GM18873 (cell line): ENCODE data around the gene PTRH2.
"Not testable (repeated sequence)": the region's sequence is repeated elsewhere in the genome, so short reads cannot be mapped to it uniquely, and the experiment has no call there.

Experiments used
- ATAC-seq: cut with Tn5 transposase; IDR thresholded peaks from one replicate; pipeline ENCODE4 v1.9.1; 2021; ENCODE audit warnings: mild to moderate bottlenecking, moderate library complexity, moderate number of reproducible peaks; ENCODE audit not compliant: unreplicated experiment, low FRiP score

Gene PTRH2

DNA sequence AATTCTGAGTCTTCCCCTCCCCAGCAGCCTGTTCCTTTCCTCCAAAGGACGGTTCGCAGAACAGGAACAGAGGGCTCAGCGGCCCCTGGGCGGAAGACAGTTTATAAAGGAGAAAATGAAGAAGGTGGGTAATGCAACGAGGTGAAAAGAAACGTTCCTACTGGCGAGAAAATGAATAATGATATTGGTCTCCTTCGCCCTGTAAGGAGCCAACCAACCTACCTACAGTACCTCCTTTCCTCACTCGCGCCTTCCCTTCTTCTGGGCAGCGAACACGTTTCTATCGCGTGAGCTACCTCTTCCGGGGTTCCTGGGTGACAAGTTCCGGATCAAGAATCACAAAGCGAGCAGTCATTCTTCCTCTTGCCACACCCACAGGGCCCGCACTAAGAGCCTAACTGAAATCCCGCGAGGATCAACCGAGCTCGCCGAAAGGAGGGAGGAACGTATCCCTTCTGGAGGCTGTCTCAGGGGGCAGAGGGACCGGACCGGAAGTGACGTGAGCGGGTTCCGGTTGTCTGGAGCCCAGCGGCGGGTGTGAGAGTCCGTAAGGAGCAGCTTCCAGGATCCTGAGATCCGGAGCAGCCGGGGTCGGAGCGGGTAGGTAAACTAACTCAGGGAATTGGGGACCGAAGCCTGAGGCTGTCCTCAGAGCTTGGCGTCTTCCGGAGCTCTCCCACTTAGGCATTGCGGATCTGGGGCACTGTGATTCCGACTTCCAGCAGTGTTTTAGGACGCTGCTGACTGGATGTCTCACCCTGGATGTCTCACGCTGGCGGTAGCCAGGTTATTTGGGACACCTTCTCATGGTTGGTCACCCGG lies at the start of gene PTRH2, which contains the start of gene VMP1:
TSS of gene PTRH2 (minus strand) at position 282 of the 822 bp plus-strand sequence. CDS start 9,452 bp downstream, outside the sequence.
TSS of gene VMP1 (plus strand) at position 506 of the 822 bp plus-strand sequence. CDS start 23,793 bp downstream, outside the sequence.
- peak; percentile 92 for ATAC-seq

DNA sequence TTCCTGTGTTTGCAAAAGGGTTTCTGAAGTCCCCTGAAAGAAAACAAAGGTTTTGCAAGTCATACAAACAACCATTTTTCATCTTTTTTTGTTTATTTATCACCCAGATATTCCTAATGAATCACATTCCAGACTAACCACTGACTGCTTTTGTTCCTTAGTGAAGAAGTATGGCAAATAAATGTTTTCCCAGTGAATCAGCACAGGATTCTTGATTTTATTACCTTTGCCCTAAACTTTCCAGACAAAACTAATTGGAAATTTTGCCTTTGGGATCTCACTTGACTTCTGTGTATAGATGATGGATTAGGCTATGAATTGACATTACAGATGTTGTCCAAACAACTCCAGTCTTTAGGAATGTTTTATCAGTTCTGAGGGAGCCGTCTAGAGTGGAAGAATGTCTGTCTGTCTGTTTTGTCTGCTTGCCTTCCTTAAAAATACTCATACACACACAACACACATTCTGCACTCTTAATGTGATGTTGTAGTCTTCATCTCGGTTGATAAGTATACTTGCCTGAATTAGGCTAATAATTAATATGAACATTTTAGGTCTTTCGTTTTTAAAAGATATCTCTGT lies 49.1 kb upstream of the PTRH2 start:
- ATAC-seq: no peak

DNA sequence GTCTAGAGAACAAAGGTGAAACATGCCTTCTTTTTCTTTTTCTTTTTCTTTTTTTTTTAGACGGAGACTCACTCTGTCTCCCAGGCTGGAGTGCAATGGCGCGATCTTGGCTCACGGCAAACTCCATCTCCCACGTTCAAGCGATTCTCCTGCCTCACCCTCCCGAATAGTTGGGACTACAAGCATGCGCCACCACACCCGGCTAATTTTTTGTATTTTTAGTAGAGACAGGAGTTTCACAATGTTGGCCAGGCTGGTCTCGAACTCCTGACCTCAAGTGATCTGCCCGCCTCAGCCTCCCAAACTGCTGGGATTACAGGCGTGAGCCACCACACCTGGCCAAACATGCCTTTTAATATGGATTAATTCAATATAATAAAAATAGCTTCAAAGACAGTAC lies 47.8 kb upstream of the PTRH2 start:
- not testable (repeated sequence) for ATAC-seq

DNA sequence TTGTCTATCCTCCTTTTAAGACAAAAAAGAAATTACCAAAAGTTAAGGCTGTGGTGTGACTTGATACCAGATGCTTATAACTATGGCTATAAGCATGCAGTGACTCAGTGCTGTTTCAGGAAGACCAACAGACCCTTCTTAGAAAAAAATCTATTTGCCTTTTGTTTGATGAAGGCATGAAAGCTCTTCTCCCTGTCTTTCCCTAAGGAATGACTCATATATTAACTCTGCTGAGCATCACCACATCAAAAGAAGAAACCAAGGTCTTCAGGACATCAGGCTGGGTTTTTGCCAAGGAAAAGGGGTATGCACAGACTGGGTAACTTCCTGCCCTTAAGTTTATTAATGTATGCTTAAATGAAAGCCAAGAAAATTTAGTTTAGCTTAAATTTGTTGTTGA lies 47.3 kb upstream of the PTRH2 start:
- ATAC-seq: no peak

DNA sequence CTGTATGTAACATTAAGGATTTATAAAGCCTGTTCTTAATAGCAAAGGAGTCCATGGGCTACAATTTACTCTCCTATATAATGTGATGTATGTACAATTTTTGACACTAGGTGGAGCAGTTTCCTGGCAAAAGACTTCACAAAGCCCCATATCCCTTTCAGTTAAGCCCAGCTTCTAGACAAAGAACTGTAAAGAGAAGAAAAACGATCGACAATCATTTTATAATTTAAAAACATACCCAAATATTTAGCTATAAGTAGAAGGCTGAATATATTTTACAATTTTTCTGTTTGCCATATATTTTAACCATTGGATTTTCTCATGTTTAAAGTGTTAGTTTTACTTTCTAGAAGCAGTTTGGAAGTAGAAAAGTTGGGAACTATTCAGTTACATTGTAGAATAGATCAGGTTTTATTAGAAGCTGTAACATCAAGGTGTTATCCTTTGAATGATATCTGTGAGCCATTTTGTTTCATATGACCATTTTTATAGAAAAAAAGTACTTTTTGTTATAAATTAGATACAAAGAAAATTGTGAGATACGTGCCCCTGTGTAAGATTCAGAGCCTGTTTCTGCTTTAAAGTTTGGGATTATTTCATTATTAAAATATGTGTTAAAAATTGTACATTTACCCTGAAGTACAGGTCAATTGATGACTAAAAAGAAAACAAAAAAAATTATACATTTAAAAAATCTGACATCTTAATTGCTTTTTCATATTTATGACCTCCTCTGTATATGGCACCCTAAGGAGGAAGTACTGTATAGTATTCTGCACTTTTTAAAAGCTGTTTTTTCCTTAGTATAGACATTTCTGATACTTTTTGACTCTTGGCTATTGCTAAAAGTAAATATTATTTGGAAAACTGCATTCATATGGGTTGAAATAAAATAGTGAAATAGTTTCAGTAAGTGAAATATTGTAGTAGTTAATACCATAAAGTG lies 46.6 kb upstream of the PTRH2 start:
- ATAC-seq: no peak

DNA sequence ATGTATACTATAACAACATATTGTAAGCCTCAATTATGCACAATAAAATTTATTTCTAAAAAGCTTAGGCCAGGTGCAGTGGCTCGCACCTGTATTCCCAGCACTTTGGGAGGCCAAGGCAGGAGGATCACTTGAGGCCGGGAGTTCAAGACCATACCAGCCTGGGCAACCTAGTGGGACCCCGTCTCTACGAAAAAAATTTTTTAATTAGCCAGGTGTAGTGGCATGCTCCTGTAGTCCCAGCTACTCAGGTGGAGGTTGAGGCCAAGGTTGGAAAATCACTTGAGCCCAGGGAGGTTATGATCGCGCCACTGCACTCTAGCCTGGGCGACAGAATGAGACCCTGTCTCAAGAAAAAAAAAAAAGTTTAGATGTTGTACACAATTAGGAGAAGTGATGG lies 45.7 kb upstream of the PTRH2 start:
- no peak for ATAC-seq

DNA sequence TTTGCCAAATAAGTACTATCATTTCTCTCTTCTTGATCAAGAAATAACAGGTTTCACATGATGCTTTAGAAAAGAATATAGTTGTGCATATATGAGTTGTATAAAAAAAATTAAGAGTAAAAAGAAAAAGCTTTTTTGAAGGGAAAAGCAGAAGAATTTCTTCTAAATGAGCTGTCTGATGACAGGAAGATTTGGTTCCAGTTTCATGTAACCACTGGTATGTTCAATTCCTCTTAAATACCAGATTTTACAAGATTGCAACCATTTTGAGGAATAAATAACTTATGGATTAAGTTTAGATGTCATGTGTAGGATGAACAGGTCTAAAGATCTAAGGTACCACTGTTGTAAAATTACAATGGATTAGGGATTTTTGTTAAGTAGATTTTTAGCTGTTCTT lies 45.2 kb upstream of the PTRH2 start:
- ATAC-seq: no peak

DNA sequence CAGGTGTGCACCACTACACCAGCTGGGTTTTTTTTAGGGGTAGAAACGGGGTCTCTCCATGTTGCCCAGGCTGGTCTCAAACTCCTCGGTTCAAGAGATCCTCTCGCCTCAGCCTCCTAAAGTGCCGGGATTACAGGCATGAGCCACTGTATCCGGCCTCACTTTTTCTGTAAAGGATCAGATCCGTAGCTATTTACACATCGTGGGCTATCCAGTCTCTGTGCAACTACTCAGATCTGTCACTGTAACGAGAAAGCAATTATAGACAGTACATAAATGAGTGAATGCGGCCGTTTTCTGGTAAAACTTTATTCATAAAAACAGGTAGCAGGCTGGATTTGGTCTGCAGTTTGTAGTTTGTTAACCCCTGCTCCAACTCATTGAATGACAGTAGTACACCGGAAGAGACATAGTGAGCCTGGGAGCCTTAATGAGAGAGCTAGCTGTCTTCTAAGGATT lies 44.8 kb upstream of the PTRH2 start:
- ATAC-seq: no peak

DNA sequence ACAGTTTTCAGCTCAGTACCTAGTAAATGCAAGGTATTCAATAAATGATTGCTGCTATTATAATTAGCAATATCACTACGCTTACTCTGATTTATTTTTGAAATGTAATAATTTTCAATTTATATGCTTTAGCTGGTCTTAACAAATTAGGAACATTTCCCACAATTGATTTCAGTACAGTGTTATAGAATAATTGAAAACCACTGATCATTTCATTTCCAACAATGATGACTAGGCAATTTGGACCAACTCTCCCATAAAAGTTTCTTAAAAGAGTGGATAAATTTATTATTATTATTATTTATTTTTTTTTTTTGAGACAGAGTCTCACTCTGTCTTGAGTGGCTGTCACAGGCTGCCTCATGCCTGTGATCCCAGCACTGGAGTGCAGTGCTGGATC lies 41.4 kb upstream of the PTRH2 start:
- ATAC-seq: no peak

DNA sequence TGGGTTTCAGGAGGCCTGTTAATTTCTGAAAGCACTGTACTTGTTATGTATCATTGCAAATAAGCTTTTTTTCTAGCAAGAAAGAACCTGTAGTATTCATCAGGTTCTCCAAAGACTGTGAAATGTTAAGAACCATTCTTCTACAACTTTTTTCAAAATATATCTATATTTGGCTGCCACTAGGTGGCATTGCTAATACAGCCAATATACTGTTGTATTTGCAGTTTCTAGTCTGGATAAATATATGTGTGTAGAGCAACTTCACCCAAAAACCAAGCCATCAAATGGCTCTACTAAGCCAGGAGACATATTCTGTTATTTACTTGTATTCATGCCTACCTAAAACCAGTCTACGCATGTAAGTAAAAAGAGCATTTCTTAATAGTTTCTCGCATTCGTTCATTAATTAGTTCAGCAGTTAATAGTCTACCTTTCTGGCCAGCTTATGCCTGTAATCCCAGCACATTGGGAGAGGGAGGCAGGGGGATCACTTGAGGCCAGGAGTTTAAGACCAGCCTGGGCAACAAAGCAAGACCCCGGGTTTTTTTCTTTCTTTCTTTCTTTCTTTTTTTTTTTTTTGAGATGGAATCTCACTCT lies 39.7 kb upstream of the PTRH2 start:
- no peak for ATAC-seq

DNA sequence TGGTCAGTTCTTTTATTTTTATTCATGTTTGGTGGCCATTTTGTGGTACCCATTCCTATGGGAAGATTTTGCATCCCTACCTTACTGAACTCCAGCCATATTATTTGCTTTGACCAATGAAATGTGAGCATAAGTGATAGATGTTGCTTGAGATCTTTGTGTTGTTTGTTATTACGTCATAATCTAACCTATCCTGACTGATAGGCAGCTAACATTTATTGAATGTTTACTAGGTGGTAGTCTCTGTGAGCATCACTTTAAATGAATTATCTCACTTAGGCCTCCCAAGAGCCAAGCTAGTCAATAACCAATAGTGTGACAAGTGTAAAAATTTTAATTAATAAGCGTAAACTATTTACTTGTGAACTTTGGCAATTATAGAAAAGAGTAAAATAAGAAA lies 37.8 kb upstream of the PTRH2 start:
- ATAC-seq: no peak

DNA sequence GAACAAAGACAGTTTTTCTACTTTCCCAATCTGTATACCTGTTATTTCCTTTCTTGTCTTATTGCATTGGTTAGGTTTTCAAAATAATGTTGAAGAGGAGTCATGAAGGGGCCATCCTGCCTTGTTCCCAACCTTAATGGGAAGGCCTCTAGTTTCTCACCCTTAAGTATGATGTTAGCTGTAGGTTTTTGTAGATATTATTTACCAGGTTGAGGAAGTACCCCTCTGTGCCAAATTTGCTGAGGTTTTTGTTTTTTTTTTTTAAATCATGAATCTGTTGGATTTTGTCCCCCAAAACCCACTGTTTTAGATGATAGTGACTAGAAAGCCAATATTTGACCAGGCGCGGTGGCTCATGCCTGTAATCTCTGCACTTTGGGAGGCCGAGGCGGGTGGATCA lies 36.6 kb upstream of the PTRH2 start:
- ATAC-seq: no peak

DNA sequence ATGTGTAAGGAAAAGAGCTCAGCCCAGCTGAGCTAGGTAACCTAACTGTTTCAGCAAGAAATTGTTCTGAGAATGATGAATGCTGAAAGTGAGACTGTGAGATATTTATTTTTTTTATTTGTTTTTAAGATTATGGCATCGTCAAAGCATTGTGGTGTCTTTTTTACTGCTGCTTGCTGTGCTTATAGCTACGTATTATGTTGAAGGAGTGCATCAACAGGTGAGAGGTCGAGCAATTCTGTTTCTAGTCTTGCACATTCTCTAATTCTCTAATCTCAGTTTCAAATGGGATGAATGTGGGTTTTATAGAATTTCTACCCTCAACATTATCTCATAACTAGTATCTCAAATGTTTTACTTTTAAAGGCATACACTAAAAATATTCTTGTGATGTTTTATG lies 30.1 kb upstream of the PTRH2 start:
- no peak for ATAC-seq

DNA sequence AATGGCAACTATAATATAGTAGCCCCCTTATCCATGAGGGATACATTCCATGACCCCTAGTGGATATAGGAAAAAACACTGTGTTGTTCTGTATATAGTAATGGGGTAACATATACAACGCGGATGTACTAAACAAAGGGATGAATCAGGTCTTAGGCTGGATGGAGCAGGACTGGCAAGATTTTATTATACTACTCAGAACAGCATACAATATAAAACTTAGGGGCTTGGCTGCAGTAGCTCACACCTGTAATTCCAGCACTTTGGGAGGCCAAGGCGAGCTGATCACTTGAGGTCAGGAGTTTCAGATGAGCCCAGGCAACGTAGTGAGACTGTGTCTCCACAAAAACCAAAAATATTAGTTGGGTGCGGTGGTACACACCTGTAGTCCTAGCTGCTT lies 27.0 kb upstream of the PTRH2 start:
- ATAC-seq: no peak

DNA sequence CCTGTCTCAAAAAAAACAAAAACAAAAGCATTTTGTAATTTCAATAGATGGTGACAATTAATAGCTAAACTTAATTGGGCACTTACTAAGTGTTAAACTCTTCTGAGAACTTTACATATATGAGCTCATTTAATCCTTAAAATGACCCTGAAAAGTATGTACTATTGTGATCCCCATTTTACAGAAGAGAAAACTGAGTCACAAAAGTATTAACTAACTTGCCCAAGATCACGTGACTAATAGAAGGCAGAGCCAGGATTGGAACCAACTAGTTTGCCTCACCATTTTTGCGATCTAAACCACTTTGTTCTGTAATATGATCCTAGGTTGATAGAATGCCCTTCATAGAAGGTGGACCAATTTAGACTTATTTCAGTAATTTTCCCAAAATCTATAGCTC lies 26.5 kb upstream of the PTRH2 start:
- ATAC-seq: no peak

DNA sequence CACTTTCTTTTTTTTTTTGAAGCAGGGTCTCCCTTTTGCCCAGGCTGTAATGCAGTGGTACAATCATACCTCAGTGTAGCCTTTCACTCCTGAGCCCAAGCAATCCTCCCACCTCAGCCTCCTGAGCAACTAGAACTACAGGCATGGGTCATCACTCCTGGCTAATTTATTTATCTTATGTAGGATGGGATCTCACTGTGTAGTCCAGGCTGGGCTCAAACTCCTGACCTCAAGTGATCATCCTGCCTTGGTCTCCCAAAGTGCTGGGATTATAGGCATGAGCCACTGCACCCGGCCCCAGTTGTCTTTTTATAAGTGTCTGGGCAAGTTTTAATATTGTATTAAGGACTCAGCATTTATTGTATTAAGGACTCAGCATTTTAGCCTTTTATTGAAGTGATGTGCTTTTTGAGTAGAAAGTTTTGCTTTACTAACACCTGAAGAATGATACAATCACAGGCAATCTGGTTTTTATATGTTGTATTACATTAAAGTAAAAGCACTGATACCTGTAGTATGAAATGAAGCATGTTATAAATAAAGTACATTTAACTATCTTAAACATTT lies 23.1 kb upstream of the PTRH2 start:
- ATAC-seq: no peak

DNA sequence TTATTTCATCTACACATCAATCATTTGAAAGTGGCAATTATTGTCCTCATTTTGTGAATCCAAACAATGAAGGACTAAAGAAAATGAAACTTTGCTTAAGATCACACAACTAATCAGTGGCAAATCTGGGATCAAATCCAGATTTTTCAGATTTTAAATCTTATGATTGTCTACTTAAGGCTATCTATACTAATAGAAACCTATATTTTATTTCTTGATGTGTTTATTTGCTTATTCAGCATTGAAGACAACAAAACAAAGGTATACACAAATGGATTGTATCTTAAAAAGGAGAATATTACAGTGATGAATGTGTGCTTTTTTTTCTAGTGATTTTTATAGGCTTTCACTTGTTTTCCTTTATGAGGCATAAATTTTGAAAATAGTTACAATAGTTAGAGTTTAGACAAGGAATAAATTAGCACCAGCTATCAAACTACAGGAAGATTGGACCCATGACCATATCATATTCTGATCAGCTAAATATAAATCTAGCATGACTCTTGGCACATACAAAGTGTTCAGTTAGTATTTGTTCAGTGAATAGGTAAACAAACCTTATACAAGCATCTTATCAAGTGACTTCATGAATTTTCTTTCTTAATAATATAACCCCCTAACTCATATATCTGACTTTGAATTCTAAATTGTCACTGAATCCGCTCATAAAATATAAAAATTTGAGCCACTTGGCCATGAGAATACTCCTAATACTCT lies 20.7 kb upstream of the PTRH2 start:
- no peak for ATAC-seq

DNA sequence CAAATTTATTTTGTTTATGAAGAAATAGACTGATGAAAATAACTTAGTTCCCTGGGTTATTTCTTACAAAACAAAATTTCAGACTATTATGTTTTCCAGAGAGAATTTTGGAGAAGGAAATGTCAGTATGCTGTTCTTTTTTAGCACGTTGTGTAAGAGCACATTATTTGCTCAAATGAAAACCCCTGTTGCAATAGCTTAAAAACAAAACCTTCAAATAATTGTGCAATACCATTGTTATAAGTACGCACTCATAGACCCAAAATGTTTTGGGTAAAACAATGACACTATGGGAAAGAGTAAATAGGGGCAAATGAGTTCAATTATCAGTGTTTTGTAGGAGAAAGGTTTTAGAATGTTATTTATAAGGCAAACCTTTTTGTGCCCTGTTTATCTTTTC lies 18.5 kb upstream of the PTRH2 start:
- ATAC-seq: no peak

DNA sequence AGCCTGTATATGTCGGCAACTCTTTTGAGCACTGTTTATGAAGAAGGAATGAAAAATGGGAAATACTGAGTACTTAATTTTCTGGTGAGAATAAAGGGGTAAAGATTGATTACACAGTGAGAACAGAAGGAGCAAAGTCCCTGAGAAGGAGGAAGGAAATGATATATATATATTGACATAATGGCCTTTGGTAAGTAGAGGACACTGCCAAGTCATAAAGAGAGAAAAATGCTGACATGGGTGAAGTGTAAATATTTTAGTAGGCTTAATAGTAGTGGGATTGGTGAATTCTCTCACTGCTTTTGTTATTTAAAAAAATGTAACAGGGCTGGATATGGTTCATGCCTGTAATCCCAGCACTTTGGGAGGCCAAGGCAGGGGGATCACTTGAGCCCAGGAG lies 16.4 kb upstream of the PTRH2 start:
- ATAC-seq: no peak

DNA sequence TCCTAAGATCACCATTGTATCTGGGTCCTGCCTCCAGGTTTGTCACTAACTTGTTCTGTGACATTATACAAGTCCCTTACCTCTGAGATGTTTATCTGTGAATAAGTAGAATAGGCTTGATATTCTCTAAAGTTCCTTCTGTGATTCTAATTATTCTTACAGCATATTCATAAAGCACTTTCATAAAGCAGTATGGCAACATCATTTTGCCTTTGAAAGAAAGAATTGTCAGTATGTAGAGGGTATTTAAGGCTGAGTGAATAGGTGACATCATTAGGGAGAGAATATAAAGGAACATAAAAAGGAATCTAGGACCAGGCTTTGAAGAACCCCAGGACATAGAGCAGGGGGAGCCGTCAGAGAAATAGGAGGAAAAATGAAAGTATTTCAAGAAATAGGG lies 15.8 kb upstream of the PTRH2 start:
- no peak for ATAC-seq
